Kasumi-1 (cell line): ENCODE measurements around the gene DCHS2.

Experiments used
- DNase-seq, 2 experiments: peaks; one replicate each; lab custom pipeline; 2025; lab: John Stamatoyannopoulos, UW

Gene DCHS2

DNA sequence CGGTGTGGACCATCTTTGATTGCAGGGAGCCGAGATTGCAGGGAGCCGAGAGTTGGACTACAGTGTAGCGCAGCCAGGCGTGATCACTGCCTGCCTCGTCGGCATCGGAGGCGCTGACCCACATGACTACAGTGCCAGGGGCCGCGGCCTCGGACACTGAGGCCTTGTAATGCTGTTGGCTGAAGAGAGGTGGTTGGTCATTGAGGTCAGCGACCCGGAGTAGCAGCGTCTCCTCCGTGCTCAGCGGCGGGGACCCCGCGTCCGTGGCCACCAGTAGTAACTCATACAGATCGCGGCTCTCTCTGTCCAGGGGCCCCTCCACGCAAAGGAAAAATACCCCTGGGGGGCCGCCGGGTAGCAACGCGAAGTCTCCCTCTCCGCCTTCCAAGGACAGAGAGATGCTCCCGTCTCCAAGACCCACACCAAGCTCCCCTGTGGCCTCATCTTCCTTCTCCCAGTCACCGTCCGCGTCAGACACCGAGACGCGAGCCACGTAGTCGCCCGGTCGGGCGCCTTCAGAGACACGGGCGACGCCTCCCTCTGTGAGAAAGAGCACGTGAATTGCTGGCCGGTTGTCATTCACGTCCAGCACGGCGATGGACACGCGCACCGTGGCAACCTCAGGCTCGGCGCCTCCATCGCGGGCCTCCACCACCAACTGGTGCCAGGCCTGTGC lies 1.9 kb downstream of the DCHS2 start:
- DNase-seq = no peak

DNA sequence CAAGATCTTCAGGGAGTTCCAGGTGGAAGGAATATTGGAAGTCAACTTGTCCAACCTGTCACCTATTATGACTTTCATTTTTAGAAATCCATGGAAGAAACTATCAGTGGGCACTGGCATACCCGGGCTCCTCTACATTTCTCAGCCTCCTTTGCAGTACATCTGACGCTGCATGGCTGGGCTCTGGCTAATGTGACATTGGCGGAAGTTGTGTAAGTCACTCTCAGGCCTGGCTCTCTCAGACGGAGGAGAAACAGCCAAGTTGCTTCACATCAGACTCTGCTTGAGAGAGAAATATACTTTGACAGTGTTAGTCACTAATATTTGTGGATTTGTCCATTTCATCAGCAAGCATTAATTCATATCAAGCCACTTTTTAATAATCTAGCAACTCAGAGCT lies 4.5 kb downstream of the DCHS2 start:
- no peak for DNase-seq

DNA sequence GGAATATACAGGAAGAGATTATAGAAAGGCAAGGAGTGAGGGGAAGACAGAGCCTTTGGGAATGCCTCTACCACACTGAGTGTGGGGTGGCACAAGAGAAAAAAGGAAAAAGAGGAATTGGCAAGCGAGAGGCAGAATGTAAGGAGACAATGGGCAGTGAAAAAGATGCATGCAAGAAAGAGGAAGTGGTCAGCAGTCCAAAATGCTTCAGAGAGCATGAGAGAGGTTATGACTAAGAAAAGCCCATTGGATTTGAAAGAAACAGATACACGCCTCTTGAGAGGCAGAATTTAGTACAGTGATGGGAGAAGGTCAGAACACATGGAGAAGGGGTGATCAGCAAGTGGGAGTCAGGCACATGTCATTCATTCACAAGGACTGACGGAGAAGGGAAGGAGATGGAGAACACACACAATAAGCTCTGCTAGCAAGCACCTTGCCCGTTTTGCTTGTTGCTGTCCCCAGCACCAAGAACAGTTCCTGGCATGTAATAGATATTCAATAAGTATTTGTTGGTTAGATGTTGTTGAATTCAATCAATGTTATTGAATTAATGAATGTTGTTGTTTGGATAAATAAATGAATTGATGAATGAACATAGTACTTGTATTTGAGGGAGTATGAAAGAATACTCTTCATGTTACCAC lies 6.3 kb downstream of the DCHS2 start:
- peak; percentile 63 to 72 for DNase-seq

DNA sequence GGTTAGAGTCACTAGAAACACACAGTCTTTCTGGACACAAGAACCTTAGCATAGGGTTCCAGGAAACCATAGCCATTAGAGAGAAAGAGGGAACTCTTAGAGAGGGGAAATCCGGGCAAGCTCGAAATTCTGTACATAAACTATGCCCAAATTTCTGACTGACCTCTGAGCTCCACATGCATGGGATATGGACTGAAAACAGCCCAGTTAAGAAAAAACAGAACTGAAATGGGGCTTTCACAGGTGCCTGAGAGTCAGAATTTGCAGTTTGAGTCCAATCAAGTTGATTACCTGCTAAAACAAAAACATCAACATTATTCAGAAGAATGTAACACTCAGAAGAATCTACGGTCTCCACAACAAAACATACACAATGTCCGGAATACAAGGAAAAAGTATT lies 13.1 kb downstream of the DCHS2 start:
- DNase-seq = no peak

DNA sequence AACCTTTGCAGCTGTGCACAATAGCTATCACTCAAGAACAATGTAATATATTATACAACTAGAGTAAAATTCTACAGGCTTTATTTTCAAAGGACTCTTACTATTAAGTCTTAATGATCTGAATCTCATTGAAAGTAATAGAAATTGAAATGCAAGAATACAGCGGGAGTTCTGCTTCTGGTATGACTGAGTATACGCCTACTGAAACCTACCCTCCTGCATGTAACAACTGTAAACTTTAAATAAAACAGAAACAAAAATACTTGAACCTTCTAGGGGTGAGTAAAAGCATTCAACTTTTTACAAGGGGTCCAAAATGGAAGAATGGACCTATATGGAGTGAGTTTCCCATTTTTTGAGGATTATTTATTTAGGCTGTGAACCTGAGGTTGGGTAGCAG lies 13.5 kb downstream of the DCHS2 start:
- DNase-seq = no peak

DNA sequence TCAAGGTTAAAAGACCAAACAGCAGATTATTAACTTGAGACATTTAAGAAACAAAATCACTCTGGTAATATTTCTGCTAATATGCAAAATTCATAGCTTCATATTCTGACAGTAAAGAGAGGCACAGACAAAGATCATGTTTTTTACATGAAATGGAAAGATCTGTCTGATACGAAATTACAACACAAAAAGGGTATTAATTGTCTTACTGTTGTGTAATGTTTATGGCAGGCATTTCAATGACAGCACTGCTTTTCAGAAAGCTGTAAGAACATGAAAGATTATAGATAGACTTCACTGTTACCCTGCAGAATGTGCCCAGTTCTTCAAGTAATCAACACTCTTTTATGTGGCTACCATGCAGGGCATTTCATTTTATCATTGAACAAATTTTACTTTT lies 15.4 kb downstream of the DCHS2 start:
- no peak for DNase-seq

DNA sequence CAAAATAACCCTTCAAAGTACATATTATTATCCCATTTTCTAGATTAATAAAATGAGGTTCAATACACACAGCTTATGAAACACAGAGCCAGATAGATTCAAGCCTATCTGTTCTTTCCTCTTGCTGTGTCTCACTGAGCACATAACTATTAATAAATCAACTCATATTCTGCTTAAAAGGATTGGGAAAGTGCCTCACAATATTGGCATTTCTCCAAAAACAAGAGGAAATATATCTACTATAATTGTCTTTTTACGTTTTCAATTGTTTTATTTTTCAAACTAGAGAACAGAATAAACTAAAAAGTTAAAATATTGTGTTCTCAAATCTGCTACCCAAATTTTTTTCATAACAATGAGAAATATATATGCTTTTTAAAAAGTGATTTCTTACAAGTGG lies 15.8 kb downstream of the DCHS2 start:
- DNase-seq = no peak

DNA sequence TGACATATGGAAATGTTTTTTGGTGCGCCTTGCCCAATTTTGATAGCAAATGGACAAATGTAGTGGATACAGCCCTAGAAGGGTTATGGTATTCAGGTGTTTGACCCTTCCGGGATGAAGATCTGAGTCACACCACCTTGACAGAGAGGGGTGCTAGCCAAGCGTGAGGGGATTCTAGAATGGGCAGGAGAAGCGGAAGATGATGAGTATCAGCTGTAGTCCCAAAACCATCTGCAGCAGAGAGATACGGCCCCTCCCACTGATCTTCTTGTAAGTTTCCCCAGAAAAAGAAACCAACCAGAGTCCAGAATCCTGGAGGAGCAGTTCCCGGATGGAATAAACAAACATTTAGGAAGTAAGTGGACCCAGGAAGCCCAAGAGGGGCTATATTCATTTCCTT lies 18.1 kb downstream of the DCHS2 start:
- DNase-seq = no peak

DNA sequence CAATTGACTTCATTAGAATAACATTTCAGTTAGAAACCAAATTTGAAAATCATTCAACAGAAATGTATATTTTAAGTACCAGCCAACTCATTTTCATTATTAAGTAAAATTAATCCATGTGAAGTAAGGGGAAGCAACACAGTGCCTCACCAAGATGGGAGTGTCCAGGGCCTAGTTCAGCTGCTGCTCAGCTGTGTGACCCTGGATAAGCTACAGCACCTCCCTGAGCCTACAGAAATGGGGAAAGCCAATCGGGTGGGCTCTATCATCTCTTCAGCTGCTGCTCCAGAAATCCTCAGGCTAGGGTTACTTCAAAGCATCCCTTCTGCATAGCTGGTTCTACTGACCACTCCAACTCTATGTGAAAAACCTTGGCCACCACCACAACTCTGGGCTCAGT lies 18.7 kb downstream of the DCHS2 start:
- DNase-seq = no peak

DNA sequence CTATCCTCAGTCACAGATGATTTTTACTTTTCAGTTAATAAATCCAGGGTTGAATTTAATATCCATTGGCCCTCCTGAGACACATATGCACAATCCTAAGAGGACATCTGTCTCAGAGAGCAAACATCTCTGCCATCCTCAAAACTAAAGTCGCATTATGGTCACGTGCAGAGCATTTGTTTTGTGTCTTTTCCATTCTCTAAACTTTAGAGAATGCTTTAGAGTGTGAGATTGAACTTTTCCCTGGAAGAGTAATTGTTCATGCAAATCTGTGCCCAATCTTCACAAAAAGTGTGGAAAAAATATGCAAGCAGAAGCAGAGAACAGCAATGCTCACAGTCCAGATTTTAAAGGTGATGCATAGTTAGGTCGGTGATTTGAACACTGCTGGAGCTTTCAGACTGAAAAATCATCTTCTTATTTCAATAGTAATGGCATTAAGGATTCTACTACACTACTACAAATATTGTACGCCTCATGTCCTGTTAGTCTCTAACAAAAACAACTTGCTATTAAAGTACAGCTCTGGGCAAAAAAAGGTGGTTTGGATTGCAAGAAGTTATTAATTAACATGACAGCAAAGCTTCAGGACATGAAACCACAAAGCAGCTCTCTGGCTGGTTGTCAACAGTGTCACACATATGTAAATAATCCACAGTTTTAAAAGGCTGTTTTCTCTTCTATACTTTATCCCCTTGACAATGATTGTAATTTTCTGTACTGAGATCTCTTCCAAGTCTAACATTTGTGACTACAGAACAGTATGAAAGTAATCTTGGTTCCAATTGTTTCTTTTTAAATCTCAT lies 19.9 kb downstream of the DCHS2 start:
- DNase-seq = no peak

DNA sequence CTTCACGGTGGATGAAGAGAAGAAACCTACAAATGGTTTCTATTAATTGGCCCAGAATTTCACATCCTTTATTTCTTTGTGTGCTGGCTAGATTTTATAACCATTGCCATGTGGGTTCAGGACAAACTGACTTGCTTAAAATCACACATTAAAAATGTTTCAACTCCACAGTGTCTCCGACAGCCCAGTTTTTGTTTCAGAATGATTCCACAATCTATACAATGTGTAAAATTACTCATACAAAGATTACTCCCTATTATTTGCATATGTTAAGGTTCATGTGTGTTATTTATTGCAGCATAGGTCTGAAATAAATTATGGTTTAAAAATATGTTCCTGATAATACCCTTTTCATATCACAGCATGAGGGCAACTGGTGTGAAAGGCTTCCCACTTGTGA lies 20.6 kb downstream of the DCHS2 start:
- DNase-seq = no peak

DNA sequence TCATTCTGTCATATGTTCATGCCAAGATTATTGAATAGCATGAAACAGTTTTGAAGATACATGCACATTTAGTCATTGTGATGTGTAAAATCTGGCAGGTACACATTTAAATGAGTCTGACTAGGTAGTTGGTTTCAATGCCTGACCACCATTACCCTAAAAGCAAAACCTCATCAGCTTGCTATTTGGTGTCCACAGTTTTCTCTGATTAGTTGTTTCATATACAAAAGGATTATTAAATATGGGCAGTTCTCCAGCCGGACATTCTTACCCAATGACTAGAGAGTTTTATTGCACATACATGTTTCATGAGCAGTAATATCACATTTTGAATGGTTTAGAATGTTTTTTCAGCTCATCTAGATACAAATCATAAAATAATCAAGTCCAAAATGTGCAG lies 23.7 kb downstream of the DCHS2 start:
- no peak for DNase-seq

DNA sequence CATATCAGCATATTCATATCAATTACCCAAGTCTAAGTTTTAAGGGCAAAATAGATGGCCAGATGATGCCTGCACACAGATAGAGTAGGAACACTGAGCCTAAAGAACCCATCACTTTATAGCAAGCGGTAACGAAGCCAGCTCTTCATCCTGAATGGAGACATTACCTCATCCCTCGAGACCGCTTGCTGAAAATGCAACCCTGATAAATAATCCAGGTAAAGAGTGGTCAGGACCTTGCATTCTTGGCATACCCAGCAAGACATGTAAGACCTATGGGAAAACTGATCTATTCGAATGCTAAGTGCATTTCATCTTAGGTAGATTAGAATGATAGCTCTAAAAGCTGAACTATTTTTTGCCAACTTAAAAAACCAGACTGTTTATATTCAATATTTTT lies 25.3 kb downstream of the DCHS2 start:
- DNase-seq = no peak

DNA sequence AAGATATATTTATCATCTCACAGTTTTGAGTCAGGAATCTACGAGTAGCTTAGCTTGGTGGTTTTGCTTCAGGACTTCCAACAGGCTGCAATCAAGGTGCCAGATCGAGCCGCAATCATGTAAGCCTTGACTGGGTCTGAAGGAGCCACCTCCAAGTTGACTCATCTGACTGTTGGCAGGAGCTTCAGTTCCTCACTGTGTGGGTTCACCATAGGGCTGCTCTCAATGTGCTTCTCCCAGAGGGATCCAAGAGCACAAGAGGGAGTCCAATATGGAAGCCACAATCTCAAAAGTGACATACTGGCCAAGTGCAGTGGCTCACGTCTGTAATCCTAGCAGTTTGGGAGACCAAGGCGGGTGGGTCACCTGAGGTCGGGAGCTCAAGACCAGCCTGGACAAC lies 26.5 kb downstream of the DCHS2 start:
- DNase-seq = no peak

DNA sequence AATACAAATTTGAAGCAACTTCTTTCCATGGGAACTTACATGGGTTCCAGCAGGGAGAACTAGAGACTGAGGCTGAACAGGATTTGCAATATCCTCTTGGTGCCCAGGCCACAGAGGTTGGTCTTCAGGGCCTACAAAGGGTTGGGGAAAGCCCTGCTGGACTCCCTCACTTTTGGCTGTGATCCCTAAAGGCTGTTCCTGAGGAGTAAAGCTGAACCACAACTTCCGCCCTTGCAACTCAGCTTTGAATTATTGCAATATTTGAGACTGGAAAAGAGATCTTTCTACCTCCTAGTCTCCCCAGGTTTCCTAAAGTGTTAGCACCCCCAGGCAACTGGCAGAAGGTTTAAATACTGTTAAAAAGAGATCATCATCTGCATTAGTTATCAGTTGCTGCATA lies 26.9 kb downstream of the DCHS2 start:
- DNase-seq = peak in 1 of 2 experiments; percentile 20

DNA sequence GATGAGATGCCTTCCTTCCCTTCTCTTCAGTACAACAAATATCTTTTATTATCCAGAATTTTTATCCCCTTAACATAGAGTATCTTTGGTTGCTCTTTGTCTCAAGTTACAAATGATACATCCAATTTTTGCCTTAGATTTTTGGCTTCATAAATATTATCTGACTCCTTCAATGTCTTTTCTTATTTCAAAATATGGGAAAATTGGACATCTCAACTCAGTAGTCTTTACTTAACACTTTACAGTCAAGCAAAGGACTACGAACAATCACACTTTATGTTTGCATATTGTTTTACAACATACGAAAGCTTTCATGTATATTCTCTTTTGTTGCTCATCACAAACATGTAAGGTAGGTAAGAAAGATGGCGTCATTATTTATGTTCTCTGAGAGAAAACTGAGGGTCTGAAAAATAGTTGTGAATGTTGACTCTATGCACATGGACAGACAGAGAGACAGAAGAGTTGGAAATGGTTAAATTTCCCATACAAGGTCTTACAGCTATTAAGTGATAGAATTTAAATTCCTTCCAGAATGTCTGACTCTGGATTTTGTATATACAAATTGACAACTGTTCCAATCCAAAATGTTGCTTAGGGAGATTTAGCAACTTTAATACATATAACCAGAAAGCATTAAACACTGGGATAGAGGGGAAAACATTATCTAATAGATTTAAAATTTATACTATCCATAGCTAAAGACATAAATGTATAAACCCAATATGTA lies 29.4 kb downstream of the DCHS2 start:
- DNase-seq = no peak

DNA sequence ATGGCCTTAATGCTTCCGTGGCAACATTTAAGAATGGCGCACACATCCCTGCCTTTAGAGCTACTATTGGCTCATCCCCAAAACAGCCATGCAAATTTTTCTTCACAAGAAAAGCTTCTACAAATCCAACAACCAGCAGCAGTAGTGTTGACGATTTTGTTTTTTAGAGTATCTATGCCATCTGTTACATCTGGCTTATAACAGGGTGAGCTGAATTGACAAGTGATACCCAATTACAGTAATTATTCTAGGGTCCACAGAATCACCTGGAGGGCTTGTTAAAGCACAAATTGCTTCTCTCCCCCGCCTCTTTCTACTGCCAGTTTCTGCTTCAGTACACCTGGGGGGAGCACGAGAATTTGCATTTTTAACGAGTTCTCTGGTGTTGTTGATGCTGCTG lies 34.1 kb downstream of the DCHS2 start:
- no peak for DNase-seq

DNA sequence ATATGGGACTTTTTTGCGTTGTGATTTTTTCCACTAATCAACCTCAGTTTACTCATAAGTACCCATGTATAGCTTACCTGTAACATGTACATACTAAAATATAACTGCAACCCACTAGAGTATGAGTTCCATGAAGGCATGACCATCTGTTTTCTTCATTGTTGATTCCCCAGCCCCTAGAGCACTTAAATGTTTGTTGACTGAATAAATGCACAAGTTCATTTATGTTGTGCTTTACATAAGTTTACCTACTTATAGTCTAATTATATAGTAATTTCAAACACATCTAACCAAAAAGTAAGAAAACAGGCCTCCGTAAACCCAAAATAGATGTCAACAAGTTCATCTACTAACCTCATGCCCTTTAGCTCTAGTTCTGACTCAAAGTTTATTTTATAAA lies 34.7 kb downstream of the DCHS2 start:
- no peak for DNase-seq

DNA sequence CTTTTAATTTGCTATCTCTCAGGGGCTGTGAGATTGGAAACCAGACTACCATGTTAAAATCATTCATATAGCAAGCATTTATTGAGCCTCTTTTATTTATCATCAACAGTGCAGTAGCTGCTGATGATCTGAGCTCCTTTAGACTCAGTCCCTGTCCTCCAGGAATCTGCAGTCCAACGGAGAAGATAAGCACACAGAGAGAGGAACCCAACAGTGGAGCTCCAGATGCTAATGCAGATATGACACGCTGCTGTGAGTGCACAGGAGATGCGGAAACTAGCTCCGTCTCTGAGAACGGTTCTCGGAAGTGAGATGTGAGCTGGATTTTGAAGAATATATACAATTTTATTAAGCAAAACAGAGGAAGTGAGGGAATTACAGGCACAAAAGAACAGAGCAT lies 35.4 kb downstream of the DCHS2 start:
- no peak for DNase-seq

DNA sequence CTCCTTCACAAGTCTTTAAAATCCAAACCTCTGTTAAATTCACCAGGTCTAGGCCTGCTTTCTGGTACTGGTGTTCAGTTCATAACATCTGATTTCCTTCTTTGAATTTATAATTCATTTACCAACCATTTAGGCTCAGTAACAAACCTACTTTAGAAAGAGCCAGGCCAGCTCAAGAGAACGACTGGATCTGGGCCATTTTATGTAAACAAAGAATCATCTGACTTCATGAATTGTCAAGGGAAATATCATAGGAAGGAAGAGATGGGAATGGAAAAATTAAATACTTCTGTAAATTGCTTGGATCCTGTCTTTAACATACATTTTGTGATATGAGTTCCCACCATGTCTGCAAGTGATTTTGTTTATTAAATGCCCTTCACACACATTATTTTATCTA lies 36.5 kb downstream of the DCHS2 start:
- DNase-seq = no peak

DNA sequence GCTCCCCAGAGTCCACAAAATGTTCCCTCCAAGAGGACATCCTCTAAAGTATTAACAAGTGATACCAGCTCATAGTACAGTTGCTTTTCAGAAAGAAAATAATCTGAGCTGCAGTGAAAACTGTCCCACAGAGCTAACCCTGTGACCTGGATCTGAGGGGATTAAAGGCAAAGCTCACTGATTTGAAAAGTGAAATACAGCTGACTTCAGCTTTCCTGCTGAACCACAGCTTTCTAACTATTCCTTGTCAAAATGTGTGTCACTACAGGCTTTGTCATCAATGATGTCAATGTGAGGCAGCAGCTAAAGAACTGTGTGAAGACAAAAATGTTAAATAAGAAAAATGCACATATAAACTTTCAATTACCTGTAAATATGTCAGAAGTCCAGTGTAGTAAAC lies 36.9 kb downstream of the DCHS2 start:
- DNase-seq = no peak

DNA sequence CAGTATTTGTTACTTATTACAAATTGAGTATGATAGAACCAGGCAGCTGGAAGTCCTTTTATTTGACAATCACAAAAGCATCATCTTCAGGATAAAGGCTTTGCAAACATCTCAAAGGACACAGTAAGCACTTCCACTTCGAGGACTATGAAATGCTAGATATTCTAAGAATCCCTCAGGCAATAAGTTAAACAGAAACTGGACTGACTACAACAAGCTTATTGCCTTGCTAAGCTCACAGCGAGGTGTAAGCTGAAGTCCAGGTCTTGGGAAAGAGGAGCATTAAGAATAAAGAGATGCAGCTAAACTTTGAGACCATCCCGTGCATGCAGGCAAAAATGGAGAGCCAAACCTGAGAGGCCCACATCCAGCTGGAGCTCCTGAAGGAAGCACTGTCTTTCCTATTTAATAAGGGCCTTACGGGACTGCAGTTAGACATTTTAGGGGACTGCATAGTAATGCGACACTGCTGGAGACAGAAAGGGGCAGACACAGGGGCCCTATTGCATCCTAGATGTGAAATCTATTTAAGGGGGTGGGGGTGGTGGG lies 38.7 kb downstream of the DCHS2 start:
- no peak for DNase-seq
